Nasal cavity respiratory epithelium epithelial cell of viscerocranial mucosa (primary cell): Measurements from ENCODE around the gene KCNJ16. TPM values are rescaled to one million over a fixed set of nuclear protein-coding genes. Genes with fewer than 3 reads are reported as not detected.

Source experiments
- total RNA-seq: library from RNA; depleted of rRNA; stranded (reverse); fragments of >200 nt; gene quantifications from 2 replicates; pipeline ENCODE4 v1.2.3, GENCODE V29; 2014

The KCNJ16 gene
- not detected in 2 replicates for total RNA-seq

GRCh38 chr17:70074956-70075355 is at the start of gene KCNJ16:
Gene KCNJ16, plus strand, starts transcription at chr17:70075225. Its CDS starts 56,863 bp downstream, at chr17:70132088.

DNA sequence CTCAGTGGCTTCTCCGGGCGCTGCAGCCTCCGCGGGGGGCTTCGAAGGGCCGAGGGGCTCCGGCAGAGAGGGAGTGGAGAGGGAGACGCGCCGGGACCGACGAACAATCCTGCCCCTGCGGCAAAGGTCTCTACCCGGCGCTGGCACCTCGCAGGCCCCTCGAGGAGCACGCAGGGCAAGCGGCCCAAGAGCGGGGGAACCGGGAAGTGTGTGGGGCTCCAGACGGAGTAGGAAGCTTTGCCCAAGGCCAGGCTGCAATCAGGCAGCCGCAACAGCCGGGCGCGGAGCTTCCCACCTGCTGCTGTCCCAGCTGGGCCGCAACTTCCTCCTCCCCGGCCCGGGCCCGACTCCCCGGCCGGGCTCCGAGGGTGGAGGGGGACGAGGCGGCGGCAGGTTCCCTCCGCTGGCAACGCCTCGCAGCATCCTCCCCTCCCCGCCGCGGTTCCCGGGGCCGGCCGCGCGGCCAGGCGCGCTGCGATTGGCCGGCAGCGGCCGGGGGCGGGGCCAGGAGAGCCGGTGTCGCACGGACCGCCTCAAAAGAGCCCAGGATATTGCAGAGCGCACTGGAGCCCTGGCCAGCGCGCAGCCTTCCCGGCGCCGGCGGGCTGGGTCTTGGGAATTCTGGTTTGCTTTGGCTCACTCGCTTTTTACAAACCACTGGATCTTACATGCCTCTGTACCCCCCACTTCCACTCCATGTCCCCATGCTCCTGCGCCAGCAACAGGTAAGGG is 94.1 kb downstream of the KCNJ16 start, which contains the start of gene KCNJ2:
TSS of gene KCNJ2 (plus strand) at position 556 of the 732 bp plus-strand sequence. CDS start 5,508 bp downstream, outside the sequence.

Other genes starting within 250 kb of the KCNJ16 start
- gene KCNJ2, start 94.3 kb downstream of the KCNJ16 start, total RNA-seq, result under 0.01 and 2.7 TPM in 2 replicates